GM21423 (cell line): Measurements from ENCODE around the gene R3HCC1L.

Experiments used
- ATAC-seq: cut with Tn5 transposase; IDR thresholded peaks from one replicate; pipeline ENCODE4 v1.9.1; 2021; ENCODE audit warnings: mild to moderate bottlenecking, moderate library complexity; ENCODE audit not compliant: unreplicated experiment

R3HCC1L gene

GRCh38 chr10:98257198-98257597 is 122.7 kb downstream of the R3HCC1L start:
- no peak for ATAC-seq

GRCh38 chr10:98257961-98258360 is 123.5 kb downstream of the R3HCC1L start:
- no peak for ATAC-seq

DNA sequence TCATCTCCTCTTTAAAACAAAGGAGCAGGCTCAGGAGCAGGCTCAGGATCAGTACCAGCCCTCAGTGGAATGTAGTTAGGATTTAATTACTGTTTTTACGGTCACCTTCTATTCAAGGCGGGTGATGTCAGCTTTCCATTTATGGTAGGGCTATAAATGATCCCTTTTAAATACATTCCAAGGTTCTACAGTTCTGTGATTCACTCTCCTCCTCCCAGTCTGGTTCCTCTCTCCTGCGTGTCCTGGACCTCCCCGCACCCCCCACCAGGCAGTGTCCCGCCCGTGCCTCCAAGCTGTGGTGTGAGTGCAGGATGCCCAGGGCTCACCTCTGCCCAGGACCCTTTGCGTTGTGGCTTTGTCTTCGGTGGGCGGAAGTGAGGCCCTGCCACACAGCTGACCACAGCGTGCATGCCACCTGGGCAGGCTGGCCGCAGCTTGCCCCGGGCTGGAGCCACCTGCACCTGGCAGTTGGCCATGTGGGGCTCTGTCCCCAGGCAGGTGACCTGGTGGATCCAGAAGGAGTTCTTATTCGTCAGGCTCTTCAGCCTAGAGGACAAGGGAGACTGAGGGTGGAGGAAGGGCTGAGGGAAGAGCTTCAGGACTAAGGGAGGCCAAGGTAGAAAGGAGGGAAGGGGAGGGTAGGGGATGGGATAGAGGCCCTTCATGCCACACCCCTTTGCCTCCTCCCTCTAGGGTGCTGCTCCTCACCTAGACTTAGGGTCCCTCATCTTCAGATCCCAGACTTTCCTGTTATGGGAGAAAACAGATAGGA is 124.4 kb downstream of the R3HCC1L start:
- ATAC-seq: no peak

DNA sequence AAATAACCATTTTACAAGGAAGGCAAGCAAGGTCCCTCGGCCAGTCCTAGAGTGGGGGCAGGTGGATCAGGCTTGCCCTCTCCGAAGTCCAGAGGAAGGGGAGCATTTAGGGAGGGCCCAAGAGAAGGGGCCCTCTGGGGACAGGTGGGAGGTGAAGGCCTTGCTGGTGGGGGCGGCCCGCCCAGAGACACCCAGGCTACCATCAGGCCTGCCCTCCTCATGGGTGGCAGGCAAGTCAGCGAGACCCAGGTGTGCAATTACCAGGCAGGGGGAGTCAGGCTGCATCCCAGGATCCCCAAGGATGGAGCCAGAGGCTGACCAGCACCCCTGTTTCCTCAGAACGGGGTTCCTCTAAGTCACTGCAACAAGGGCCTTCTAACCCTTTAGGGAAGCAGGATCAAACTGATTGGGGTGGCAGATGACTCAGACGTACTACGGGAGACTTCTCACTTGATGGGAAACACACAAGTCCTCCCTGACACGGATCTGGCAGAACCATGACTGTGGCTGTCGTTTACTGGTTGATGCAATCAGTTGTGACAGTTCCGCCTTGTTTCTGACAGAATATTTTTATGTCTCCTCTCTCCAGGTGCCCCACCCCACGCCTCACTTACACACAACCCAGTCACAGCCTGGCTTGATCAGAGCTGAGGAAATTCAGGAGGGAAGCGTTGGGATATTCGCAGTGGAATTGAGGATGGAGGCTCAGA is 125.3 kb downstream of the R3HCC1L start:
- ATAC-seq: no peak

- ATAC-seq: no peak
Observed at GRCh38 chr10:98260350-98260749, 125.9 kb downstream of the R3HCC1L start.

DNA sequence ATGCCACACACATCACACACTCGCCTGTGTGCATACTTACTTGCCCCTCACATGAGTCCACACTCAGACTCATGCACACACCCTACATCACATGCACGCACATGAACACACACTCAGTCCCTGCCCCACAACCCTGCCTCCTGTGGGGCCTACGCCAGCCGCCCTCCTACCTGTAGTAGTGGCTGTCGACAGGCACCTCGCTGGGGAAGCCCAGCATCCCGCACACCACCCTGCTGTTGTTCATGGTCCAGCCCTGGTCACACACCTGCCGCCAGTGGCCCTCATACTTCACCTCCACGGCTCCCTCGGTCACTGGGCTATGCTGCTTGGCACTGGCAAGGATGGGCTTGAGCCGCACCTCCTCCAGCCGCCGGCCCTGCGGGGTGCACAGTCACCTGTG is 126.3 kb downstream of the R3HCC1L start:
- no peak for ATAC-seq

GRCh38 chr10:98261436-98262277 is 127.2 kb downstream of the R3HCC1L start:
- no peak for ATAC-seq

DNA sequence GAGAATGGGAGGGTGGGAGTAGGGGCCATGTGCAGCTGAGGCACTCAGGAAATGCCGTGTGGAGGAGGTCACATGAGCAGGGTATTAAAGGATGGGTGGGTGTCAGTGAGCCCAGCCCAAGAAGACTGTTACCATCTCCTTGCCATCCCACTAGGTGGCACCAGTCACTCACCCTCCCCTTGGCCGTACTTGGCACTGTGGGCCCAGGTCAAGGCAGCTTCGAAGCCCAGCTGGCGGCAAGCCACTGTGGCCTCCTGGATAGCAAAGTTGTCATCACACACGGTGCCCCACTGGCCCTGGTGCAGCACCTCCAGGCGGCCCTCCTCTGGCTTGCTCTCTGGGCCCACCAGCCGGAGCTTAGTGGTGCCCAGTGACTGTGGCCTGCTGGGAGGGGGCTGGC is 128.1 kb downstream of the R3HCC1L start:
- ATAC-seq: no peak

DNA sequence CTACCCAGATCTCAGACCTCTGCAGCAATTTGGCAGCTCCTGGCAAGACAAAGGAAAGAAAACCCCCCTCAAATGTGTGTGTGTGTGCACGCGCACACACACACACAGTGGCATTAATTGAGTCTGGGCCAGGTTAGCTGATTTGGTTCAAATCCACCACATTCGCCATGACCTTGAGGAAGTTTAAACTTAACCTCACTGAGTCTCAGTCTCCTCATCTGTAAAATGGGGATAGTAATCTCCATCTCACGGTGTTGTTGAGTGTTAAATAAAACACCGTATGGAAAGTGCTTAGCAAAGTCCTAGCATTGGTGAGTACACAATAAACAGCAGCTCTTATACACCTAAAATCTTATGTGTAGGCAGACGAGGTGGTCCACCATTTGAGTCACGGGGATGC is 128.6 kb downstream of the R3HCC1L start:
- ATAC-seq: no peak

GRCh38 chr10:98264378-98265065 is 130.1 kb downstream of the R3HCC1L start:
- ATAC-seq: no peak

GRCh38 chr10:98265403-98266378 is 131.2 kb downstream of the R3HCC1L start:
- ATAC-seq: no peak

GRCh38 chr10:98266647-98267046 is 132.2 kb downstream of the R3HCC1L start:
- ATAC-seq: no peak

DNA sequence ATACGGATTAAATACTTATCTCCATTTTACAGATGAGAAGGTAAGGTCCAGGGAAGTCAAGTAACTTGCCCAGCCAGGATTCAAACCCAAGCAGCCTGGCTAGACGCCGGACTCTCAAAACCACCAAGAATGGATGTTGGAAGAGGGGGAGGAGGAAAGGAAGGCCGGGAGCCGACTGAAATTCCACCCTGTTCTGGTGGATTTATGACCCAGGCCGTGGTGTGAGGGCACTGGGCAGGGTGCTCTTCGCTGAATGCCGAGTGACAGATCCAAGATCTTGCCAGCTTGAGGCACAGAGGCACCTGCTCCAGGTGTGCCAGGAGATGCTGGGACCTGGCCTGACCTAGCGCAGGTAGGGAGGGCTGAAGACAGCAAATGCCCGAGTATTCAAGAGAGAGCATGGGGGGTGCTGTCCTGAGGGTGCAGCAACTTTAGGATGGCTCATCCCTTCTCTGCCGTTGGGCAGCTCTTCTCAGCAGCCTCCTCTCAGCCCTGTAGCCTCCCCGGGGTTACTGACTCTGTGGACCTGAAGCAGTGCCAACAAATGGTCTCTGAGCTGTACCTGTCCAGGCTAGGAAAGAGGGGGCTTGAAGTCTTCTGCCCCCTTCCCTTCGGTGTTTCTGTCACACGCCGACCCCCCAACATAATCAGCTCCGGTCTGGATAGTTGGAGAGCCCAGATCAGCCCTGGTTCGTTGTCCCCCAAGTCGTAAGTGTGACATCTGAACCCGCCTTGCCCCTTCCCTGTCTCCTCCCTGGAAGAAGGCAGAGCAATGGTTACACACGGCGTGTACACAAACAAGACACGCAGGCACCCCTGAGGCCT is 132.8 kb downstream of the R3HCC1L start:
- ATAC-seq: no peak

GRCh38 chr10:98267894-98268693 is 133.6 kb downstream of the R3HCC1L start, which contains the start of gene LOXL4:
TSS of gene LOXL4 (minus strand) at chr10:98268194. CDS start at chr10:98263019, 5,175 bp downstream.
- no peak for ATAC-seq

DNA sequence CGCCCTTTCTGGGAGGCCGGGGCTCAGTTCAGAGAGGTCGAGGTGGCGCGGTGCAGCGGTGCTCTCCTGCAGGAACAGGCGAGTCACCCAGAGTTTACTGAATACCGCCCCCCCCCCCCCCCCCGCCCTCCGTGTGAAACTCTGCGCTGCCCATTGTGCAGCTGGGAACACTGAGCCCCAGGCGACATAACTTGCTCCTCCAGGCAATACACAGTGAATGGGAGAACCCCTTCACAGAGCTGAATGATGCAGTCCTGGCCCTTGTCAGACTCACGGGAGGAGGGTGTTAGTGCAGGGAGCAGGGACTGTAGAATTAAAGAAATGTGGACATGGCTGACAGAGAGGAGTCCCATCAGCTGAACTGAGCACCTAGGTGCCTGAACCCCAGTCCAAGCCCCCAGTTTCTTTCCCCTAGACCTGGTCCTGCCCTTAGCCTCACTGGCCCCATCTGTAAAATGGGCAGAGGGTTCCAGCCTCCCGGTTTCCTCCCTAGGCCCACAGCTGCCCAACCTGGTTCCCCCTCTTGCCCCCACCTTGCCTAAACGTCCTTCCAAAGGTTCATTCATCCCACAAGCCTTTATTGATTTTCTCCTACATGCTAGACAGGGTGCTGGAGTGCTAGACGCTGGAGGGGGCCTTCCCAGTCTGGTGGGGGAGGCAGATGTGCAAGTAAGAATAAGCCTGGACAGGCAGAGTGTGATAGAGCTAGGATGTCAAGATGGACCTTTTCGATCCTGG is 134.4 kb downstream of the R3HCC1L start:
- ATAC-seq: no peak

DNA sequence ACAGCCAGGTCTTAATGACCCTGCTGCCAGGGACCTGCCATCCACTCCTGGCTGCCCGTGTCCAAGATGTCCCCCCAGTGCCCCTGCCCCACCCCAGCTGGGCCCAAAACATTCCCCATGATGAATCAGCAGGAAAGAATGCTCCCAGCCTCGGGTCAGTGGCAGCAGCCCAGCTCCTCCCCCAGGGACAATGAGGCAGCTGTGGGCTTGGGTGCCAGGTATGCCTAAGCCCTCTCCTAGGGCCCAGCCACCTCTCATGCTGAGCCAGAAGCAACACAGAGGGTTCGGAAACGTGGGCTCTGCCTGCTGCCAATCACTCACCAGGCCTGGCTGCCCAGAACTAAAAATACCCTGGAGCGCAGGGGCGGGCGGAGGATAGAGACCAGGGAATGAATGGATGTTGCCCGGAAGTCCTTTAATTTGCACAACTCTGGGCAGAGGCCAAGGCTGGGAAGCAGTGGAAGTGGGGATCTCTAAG is 135.0 kb downstream of the R3HCC1L start:
- no peak for ATAC-seq

- ATAC-seq: no peak
Observed at GRCh38 chr10:98270073-98270740, 135.8 kb downstream of the R3HCC1L start.
